Renal cortical epithelial cell (primary cell): ENCODE data around the gene RNF144A. TPM values are rescaled to one million over a fixed set of nuclear protein-coding genes. Genes with fewer than 3 reads are reported as not detected.

Source experiments
- DNase-seq: peaks from one replicate; pipeline ENCODE4 v3.0.0-alpha.2; 2011; ENCODE audit warnings: low read depth
- total RNA-seq: library from RNA; depleted of rRNA; stranded (reverse); fragments of >200 nt; gene quantifications from 2 replicates; pipeline ENCODE4 v1.2.3, GENCODE V29; 2014

RNF144A gene
- total RNA-seq, 1 donor from 2014 or later, result 1.8 TPM

DNA sequence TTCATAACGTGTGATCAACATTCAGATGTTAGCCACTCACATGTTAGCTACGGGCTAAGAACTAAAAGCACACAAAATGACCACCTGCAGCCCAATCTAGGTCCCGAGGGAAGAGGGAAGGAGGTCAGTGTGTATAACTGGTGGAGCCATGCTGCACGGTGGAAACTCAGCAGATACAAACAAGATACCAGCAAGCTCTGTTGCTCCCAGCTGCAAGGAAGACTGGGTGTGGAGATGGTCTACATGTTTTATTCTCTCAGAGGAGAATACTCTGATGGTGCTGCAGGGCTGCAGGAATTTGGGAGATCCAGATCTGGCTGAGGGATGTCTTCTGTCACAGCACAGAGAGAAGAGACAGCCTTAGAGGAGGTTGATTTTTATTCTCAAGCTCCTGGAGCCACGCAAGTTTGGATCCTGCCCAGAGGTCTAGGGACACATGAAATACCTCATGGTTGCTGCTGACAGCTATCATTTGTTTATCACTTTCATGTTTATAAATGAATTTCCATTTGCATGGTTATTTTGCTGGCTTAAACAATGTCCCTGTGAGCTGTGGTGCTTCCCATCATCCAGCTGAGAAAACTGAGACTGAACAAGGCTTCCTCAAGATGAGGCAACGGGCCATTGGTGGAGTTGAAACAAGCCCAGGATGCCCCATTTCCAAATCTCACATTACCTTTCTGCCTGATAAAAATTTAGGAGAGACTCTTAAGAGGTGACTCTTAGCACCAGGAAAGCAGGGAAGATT is 30.9 kb downstream of the RNF144A start:
- DNase-seq, result no peak

DNA sequence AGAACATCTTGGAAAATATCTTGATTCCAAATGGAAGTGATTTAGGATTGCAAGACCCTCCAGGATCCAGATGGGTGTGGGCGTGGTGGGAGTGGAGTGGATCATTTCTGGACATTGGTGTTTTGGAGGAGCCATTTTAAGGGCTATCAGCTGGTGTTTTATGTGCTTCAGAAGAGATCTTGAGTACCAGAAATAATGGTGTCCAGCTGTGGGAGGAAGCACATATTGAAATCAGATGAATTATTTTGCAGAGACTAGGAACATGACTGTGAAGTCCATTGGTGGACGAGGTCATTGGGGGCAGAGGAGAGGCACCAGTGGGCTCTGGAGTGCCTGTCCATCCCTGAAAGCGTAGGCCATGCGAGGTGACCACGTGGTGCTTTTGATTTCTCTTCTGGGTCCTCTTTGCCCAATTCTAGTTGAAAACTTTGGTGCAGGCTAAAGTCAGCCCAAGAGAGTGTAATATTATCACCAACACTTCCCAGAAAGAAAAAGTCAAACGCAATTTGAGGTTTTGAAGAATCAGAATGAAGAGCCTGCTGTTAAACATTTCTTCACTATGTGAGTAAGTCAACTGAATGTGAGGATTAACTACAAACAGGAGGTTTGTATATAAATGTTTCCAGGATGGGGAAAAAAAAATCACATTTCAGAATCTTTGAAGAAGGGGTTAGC is 31.6 kb downstream of the RNF144A start:
- no peak for DNase-seq

- no peak for DNase-seq
These were observed 33.8 kb downstream of the RNF144A start for GRCh38 chr2:6951046-6951445.

GRCh38 chr2:6952101-6952500 is 34.9 kb downstream of the RNF144A start:
- no peak for DNase-seq

GRCh38 chr2:6954586-6954985 is 37.4 kb downstream of the RNF144A start:
- DNase-seq, result no peak

GRCh38 chr2:6955511-6956136 is 38.4 kb downstream of the RNF144A start:
- no peak for DNase-seq

DNA sequence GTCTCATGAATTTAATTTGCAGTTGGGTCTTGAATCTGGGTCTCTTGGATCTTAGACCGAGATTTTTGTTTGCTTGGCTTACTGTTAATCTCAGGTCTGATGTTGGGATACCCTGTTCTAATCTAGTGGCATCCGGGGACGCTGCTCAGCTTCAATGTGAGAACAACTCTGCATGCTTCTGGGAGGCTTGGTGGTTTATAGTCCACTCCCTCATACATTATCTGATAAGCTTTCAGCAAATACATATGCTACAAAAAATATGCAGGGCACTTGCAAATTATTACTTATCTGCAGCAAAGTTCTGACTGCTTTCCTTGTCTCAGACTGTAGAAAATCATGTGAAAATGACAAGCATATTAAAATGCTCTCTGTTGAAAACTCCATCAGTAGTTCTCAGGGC is 39.4 kb downstream of the RNF144A start:
- no peak for DNase-seq

- DNase-seq, result no peak
These were observed 40.0 kb downstream of the RNF144A start for GRCh38 chr2:6957031-6957714.

DNA sequence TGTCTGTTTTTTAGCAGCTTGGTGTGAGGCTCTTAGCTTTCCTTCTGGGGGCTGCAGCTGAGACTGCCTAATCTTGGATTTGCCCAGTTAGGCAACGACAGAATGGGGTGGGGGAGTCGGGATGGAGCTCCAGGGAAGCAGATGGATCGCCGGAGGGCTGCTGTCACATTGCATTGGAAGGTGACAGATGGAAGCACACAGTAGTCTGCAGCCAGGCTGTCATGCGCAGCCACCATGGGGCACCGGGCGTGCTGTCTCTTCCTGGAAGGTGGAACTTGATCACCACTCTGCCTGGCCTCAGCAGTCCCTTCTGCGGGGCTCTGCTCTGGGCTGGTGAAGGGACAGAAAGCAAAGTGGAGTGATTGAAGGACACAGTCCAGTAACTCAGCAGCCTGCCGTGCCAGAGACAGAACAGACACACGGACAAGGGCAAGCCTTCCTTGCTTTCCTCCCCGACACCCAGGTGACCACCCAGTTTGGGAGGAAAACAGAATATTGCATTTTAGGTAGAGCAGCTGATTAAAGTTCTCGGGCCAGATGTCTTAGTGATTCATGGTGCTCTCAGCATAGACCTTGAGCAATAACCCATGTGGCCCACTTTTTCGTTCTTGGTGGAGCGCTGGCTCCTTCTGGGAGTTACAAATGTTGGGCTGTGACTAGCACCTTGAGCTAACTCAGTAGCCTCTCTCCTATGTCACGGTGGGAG is 40.9 kb downstream of the RNF144A start:
- no peak for DNase-seq

DNA sequence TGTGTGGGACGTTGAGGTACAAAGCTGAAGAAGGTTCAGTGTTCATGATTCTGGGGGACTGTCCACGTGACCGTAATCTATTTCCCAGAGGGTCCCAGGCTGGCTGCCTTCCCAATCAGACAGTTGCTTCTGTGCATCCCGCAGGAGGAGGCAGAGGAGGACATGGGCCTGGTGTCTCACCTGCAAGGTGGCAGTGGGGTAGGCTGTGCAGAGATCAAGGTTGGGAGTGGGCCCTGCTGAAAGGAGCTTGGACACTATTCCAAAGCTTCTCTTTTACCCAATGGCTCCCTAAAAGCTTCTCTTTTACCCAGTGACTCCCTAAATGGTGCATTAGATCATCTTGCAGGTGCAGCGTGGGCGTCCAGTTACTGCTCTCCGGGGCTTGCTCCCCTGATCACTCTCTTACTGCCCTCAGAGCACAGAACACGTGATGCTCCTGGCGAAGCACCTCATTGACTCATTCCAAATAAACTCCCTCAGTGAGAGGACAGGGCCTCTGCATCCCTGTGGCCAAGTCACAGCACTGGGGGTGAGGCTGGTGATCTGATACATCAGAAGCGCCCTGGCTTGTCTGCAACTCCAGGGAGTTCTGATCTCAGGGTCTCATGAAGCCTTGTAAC is 41.5 kb downstream of the RNF144A start:
- no peak for DNase-seq

DNA sequence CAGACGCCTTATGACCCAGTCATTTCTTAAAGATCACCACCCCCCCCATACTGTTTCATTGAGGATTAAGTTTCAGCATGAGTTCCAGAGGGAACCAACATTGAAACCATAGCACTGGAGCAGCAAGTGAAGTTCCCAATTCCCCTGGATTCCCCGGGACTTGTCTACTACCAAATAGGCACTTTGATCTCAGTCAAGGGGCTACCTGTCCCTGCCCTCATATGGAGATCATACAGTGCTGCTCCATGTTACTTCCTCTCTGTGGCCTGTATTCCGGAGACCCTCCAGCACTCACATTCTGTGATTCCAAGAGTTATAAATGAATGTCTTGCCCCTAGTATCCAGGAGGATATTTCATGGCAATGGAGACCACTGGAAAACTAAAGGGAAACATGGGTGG is 42.5 kb downstream of the RNF144A start:
- DNase-seq, result no peak

GRCh38 chr2:6960659-6961058 is 43.4 kb downstream of the RNF144A start:
- peak; percentile 4 for DNase-seq

DNA sequence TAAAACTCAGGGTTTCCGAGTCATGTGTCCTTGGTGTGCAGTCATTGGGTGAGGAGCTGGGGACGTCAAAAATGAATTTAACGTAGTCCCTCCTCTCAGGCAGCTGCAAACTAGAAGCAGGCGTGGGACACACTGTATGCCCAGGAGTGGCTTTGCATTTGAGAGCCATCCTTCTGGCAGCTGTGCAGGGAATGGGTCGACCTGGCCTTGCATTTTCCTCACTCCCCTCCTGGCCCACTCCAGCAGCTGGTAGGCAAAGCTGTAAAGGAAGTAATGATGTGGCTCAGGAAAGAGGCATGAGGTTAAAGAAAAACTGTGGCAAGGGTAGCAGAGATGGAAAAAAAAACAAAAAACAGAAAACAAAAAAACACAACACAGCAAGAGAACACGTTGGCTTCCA is 46.5 kb downstream of the RNF144A start:
- no peak for DNase-seq

DNA sequence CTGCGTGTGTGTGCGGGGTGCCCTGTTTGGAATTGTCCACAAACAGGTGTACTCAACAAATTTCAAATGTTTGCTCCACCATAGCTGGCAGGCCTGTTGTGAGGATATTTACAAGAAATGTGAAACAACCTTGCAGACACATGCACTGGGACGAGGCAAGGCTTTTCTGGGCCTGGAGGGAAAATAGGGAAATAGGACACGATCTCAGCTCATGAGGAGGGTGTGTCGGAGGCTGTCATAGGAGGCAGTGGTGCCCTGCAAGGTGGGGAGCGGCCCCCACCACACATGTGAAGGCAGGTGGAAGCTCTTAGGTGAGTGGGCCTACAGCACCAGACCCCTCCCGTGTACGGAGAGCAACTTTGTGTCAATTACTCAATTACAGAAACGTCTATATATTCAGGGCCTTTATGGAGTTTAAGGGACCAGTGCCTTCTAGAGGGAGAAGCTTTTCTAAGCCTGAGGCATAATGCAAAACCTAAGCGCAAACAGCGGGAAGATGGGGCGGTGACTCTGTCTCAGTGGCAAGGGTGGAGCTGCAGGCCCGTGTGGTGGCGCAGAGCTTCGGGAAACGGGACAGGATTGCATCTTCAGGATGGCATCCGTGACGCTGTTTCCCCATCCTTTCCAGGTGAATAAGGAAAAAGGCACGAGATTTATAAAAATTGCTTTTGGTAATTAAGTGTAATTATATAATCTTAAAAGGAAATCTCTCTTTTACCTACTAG is 48.0 kb downstream of the RNF144A start:
- no peak for DNase-seq

GRCh38 chr2:6966446-6966940 is 49.3 kb downstream of the RNF144A start:
- no peak for DNase-seq

GRCh38 chr2:6967301-6967700 is 50.1 kb downstream of the RNF144A start:
- no peak for DNase-seq

DNA sequence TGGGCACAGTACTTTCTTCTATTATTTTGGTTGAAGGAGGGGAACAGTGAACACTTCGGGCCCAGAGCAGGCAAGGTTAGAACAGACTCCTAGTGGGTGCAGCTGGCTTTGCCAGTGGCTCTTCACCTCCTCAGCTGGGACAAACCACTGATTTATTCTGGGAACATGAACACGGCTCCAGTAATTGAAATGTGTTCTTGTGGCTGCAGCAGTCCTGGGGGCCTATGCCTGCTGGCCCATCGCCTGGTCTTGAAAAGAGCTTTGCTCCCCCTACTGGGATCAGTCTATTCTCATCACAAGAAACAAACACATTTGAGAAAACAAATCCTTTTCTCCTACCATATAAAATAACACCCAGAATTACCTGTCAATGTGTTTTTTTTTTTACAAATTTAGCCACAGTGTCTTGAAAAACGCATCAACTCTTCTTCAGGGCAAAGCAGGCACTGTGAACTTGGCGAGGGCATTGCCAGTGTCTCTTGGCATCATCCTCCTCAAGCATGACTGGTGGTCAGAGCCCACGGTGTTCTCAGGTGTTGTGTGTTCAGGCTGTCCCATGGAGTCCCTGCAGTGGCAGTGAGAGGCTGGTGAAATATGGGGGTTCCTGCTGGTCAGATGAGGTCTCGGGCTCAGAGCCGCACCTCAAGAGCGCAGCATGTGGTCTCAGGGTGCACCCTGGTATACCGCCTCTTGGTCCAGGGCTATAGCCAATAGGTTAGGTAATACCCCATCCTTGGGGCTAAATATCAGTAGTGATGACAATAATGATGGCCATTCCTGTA is 51.3 kb downstream of the RNF144A start:
- DNase-seq, result no peak

GRCh38 chr2:6970551-6970950 is 53.3 kb downstream of the RNF144A start:
- no peak for DNase-seq

GRCh38 chr2:6970976-6971480 is 53.8 kb downstream of the RNF144A start:
- DNase-seq, result peak; percentile 22
